ACC112 (cell line): Measurements from ENCODE around the gene WSCD2.

Experiments used
- H2AFZ ChIP-seq: fragments of 200-600 bp; sonication (generic); one replicate; pipeline ENCODE4 v1.6.0; 2017; ENCODE audit warnings: antibody characterized with exemption, low read length; ENCODE audit not compliant: unreplicated experiment
- H3K27ac ChIP-seq: fragments of 200-600 bp; sonication (generic); 2 replicates; pipeline ENCODE4 v1.5.1; 2014; ENCODE audit warnings: low read depth, mild to moderate bottlenecking, antibody characterized with exemption, low read length, moderate library complexity
- H3K27me3 ChIP-seq: fragments of 200-600 bp; sonication (generic); 2 replicates; pipeline ENCODE4 v1.6.1; 2014; ENCODE audit warnings: mild to moderate bottlenecking, antibody characterized with exemption, low read length, moderate library complexity, mixed read lengths; ENCODE audit not compliant: insufficient read depth
- H3K36me3 ChIP-seq: fragments of 200-600 bp; sonication (generic); 2 replicates; pipeline ENCODE4 v1.6.1; 2016; ENCODE audit warnings: mild to moderate bottlenecking, antibody characterized with exemption, low read length, moderate library complexity, mixed read lengths; ENCODE audit not compliant: insufficient read depth
- H3K4me1 ChIP-seq: fragments of 200-600 bp; sonication (generic); one replicate; pipeline ENCODE4 v1.6.1; 2016; ENCODE audit warnings: low read length, mixed read lengths; ENCODE audit not compliant: insufficient read depth, unreplicated experiment, control insufficient read depth
- H3K4me3 ChIP-seq: fragments of 200-600 bp; sonication (generic); 2 replicates; pipeline ENCODE4 v1.5.1; 2014; ENCODE audit warnings: mild to moderate bottlenecking, low read depth, low read length
- H3K79me2 ChIP-seq: fragments of 200-600 bp; sonication (generic); one replicate; pipeline ENCODE4 v1.6.0; 2016; ENCODE audit warnings: low read length; ENCODE audit not compliant: control insufficient read depth, unreplicated experiment, insufficient read depth

WSCD2 gene

DNA sequence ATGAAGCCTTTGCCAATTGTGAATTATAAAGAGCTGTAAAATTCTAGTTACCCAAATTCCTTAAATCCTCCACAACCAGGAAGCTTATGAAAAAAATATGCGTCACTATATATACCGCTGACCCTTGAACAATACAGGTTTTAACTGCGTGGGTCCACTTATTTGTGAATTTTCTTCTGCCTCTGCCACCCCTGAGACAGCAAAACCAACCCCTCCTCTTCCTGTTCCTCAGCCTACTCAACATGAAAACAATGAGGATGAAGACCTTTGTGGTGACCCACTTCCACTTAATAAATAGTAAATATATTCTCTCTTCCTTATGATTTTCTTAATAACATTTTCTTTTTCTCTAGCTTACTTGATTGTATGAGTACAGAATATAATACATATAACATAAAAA, 167.9 kb downstream of the WSCD2 start:
- H3K27ac ChIP-seq, result no peak overlapping the region
- no peaks in the 10 kb centered on the region for H3K4me1 ChIP-seq
- H3K27me3 ChIP-seq, result no peaks in the 10 kb centered on the region
- H3K36me3 ChIP-seq, result no peaks in the 10 kb centered on the region
- H3K79me2 ChIP-seq, result no peaks in the 10 kb centered on the region
- H3K4me3 ChIP-seq, result no peak overlapping the region
- no peak overlapping the region for H2AFZ ChIP-seq

DNA sequence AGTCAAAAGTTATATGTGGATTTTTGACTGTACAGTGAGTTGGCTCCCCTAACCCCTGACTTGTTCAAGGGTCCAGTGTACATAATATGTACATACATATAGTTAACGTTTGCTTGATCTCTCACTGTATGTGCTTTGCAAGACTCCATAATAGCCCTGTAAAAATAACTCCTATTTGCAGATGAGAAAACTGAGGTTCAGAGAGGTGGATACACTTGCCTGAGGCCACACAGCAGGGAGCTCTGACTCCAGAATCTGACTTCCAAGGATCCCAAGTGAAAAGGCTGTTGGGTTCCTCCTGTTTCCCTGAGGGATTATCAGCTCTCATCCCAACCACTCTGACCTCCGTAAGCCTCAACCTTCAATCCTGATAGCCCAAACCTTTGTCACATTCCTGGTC, 168.3 kb downstream of the WSCD2 start:
- Histone ChIP-seq H3K27me3 (no peaks in the 10 kb centered on the region), H3K36me3 (no peaks in the 10 kb centered on the region), H3K4me3 (no peak overlapping the region), H3K4me1 (peaks cover 3% of the 10 kb centered on the region), H3K79me2 (no peaks in the 10 kb centered on the region), H2AFZ (no peak overlapping the region), H3K27ac (no peak overlapping the region)

DNA sequence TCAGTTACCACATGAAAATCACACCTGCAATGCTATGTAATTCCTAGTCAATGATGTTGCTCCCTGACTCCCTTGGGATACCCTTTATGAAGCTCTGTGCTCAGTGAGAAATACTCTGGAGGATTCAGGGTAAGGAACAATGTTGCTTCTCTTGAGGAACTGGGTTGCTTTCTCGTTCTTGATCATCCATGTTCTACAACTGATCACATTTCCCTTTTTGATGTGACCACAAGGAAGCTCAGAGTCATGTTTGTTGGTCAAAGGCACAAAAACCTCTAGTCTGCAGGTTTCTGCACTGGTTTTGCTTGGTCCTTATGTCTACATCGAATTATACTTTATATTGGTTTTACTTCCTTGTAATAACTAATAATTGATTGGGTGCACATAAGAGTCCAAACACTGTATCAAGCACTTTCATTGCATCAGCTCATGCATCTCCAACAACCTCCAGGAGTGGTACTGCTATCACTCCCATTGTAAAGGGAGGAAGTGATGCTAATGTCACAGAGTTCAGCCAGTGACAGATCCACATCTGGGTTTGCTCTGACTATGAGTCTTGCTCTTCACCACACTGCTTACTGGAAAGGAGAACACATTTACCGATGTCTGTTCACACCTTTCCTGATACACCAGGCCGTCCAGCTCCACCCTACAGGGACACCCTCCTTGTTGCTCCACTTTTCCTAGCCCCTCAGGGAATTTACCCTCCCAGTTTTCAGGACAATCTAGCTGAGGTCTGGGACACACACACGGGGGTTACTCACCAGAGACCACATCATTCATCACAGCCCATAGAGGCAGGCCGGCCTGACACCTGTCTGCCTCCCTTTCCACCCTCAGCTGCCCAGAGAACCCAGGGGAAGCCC, 169.0 kb downstream of the WSCD2 start:
- Histone ChIP-seq H3K36me3 (no peaks in the 10 kb centered on the region), H2AFZ (no peak overlapping the region), H3K27me3 (no peaks in the 10 kb centered on the region), H3K4me3 (no peak overlapping the region), H3K4me1 (peaks cover 10% of the 10 kb centered on the region), H3K79me2 (no peaks in the 10 kb centered on the region), H3K27ac (no peak overlapping the region)

DNA sequence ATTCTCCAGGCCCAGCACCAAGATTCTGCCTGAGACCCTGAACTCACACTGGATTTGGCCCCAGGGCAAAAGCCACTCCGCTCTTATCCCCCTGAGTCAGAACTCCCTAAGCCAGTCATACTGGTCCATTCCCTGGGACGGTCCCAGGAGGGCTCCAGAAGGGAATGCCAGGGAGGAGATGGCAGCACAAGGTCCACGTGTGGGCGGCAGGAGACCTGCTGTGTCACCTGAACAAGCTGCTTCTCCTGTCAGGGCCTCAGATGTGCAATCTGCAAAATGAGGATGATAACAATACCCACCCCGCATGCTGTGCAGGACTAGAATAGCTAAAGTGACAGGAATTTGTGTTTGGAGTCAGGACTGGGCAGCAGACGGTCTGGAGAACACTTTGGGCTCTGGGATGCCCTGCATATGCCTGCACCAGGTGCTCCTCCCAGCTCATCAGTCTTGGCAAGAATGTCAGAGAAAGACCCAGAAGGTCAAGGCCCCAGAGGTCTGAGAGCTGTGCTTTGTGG, 169.7 kb downstream of the WSCD2 start:
- H3K27me3 ChIP-seq, result no peaks in the 10 kb centered on the region
- no peak overlapping the region for H3K27ac ChIP-seq
- no peaks in the 10 kb centered on the region for H3K36me3 ChIP-seq
- no peak overlapping the region for H3K4me3 ChIP-seq
- no peaks in the 10 kb centered on the region for H3K79me2 ChIP-seq
- H3K4me1 ChIP-seq, result peaks cover 17% of the 10 kb centered on the region
- H2AFZ ChIP-seq, result no peak overlapping the region

DNA sequence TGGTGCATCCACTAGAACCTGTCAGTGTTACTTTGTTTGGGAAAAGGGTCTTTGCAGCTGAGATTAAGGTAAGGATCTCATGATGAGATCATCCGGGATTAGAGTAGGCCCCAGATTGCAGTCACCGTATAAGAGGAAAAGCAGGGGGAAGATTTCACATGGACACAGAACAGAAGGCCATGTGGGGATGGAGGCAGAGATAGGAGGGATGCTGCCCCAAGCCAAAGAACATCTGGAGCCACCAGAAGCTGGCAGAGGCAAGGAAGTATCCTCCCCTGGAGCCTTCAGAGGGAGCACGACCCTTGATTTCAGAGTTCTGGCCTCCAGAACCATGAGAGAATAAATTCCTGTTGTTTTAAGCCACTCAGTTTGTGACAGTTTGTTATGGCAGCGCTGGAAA, 170.4 kb downstream of the WSCD2 start:
- no peaks in the 10 kb centered on the region for H3K27me3 ChIP-seq
- H3K4me3 ChIP-seq, result no peak overlapping the region

More for the DNA sequence above, 170.4 kb downstream of the WSCD2 start:
- H3K4me1 ChIP-seq, result peaks cover 24% of the 10 kb centered on the region
- H3K27ac ChIP-seq, result no peak overlapping the region
- H3K36me3 ChIP-seq, result no peaks in the 10 kb centered on the region
- H3K79me2 ChIP-seq, result no peaks in the 10 kb centered on the region
- no peak overlapping the region for H2AFZ ChIP-seq
